Thymus (tissue), 11 donors: ENCODE data around the gene SLC18A2. TPM values are rescaled to one million over a fixed set of nuclear protein-coding genes. Genes with fewer than 3 reads are reported as not detected.

Source experiments
- DNase-seq, 9 donors: peaks; one replicate each; pipeline ENCODE4 v3.0.0-alpha.2; 2013; ENCODE audit warnings: low spot score in 9 of 9, low read depth in 6 of 9, missing footprints in 1 of 9
- H3K27ac ChIP-seq, 2 donors: one replicate each; pipeline ENCODE4 v1.5.1; 2013; ENCODE audit warnings: control low read depth in 1 of 2, low read depth in 1 of 2, low read length in 1 of 2, mild to moderate bottlenecking in 1 of 2, moderate library complexity in 1 of 2
- H3K27me3 ChIP-seq, 2 donors: one replicate each; pipeline ENCODE4 v1.5.1; 2013; ENCODE audit warnings: low read length in 1 of 2; ENCODE audit not compliant: control insufficient read depth in 2 of 2, insufficient read depth in 1 of 2
- H3K36me3 ChIP-seq, 2 donors: one replicate each; pipeline ENCODE4 v1.5.1; 2013; ENCODE audit warnings: low read length in 1 of 2, mild to moderate bottlenecking in 1 of 2, moderate library complexity in 1 of 2; ENCODE audit not compliant: control insufficient read depth in 2 of 2, insufficient read depth in 2 of 2
- H3K4me1 ChIP-seq, 2 donors: one replicate each; pipeline ENCODE4 v1.5.1; 2013; ENCODE audit warnings: low read length in 2 of 2; ENCODE audit not compliant: control insufficient read depth in 2 of 2, insufficient read depth in 2 of 2
- H3K4me3 ChIP-seq, 2 donors: one replicate each; pipeline ENCODE4 v1.5.1; 2013; ENCODE audit warnings: low read length in 2 of 2, control low read depth in 1 of 2, mild to moderate bottlenecking in 1 of 2
- H3K9me3 ChIP-seq, 2 donors: one replicate each; pipeline ENCODE4 v1.5.1; 2013; ENCODE audit warnings: low read length in 1 of 2, mild to moderate bottlenecking in 1 of 2; ENCODE audit not compliant: control insufficient read depth in 2 of 2, insufficient read depth in 1 of 2
- WGBS: extraction: QIAGEN DNeasy Blood & Tissue Kit; methylation state at CpG from one replicate; pipeline ENCODE4 v1.1.7; 2013; 5-methylcytosine and 5-hydroxymethylcytosine counted together
- polyA plus RNA-seq: library from polyadenylated mRNA; stranded (reverse); fragments of 200-250 nt; gene quantifications from one replicate; pipeline ENCODE4 v1.2.3, GENCODE V29; 2013
- total RNA-seq: library from RNA; stranded (reverse); fragments of 120-200 nt; gene quantifications from one replicate; pipeline ENCODE4 v1.2.4, GENCODE V29; 2013
- donor health status: healthy.

SLC18A2 gene
- total and polyA plus RNA-seq, 2 donors = 6.1 to 27.6 TPM

DNA sequence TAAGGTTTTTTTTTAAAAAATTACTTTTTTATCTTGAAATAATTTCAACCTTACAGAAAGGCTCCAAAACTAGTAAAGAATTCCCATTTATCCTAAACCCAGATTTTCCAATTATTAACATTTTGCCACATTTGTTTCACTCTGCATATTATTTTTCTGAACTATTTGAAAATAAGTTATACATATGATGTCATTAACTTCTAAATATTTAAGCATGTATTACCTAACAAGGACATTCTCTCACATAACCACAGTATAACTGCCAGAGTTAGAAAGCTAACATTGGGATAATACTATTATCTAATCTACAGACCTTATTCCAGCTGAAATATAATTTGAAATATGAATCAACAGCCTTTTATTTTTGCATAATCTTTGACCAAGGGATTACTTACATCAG lies 65.8 kb downstream of the SLC18A2 start:
- no peak overlapping the region for H3K27ac ChIP-seq
- no peak overlapping the region for H3K4me3 ChIP-seq
- H3K27me3 ChIP-seq = no peaks in the 10 kb centered on the region
- DNase-seq = no peak
- no peaks in the 10 kb centered on the region for H3K36me3 ChIP-seq
- peaks cover 2 to 8% of the 10 kb centered on the region in 2 donors for H3K9me3 ChIP-seq
- H3K4me1 ChIP-seq = peaks cover 0 to 4% of the 10 kb centered on the region in 2 donors

DNA sequence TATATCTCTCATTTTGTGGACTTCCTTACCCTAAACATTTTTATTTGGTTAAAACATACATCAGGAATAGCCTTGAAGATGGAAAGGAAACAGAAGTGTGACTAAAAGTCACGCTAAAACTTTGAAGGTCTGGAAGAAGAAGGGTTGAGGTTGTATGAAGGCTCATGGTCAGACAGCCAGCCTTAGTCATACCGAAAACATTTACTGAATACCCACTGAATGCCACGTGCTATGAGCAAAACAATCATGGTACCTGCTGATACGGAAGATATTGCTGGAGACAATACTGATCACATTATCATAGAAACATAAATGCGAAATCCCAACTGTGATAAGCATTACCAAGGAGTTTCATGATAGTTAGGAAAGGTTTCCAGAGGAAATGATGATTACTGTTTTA lies 70.3 kb downstream of the SLC18A2 start:
- no peaks in the 10 kb centered on the region for H3K9me3 ChIP-seq
- H3K27me3 ChIP-seq = no peaks in the 10 kb centered on the region
- 98% methylated on average over 5 of the region's 5 CpGs for WGBS
- no peaks in the 10 kb centered on the region for H3K36me3 ChIP-seq
- no peak for DNase-seq
- peaks cover 0 to 4% of the 10 kb centered on the region in 2 donors for H3K4me1 ChIP-seq
- no peak overlapping the region for H3K4me3 ChIP-seq
- H3K27ac ChIP-seq = no peak overlapping the region

- no peaks in the 10 kb centered on the region for H3K27me3 ChIP-seq
- H3K4me3 ChIP-seq = no peak overlapping the region
- DNase-seq = no peak
- no peaks in the 10 kb centered on the region for H3K9me3 ChIP-seq
- peaks cover 0 to 4% of the 10 kb centered on the region in 2 donors for H3K4me1 ChIP-seq
- WGBS = 98% methylated on average over 4 of the region's 4 CpGs
- no peaks in the 10 kb centered on the region for H3K36me3 ChIP-seq
- no peak overlapping the region for H3K27ac ChIP-seq
These were observed 71.5 kb downstream of the SLC18A2 start for GRCh38 chr10:117312430-117312829.

GRCh38 chr10:117313641-117314040 lies 72.7 kb downstream of the SLC18A2 start:
- WGBS = 98% methylated on average over 1 of the region's 1 CpG
- H3K4me3 ChIP-seq = no peak overlapping the region
- peaks cover 0 to 4% of the 10 kb centered on the region in 2 donors for H3K4me1 ChIP-seq
- H3K9me3 ChIP-seq = no peaks in the 10 kb centered on the region
- no peak for DNase-seq
- H3K27me3 ChIP-seq = no peaks in the 10 kb centered on the region
- no peaks in the 10 kb centered on the region for H3K36me3 ChIP-seq
- H3K27ac ChIP-seq = no peak overlapping the region

DNA sequence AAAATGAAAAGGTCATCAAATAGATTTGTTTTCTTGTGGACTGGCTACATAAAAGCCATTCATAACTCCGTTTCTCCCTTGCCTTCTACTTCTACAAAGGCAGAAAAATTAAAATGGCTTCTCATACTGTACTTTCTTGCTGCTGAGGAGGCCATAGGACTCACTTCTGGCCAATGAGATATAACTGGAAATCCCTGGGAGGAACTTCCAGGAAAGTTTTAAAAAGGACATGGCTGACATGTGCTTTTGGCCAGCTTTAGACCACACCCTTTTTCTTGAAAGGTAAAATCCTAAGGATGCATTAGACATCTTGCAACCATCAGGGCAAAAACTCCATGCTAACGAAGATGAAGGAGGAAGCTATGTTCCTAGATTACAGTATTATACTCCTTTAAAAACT lies 75.8 kb downstream of the SLC18A2 start:
- Histone ChIP-seq H3K27me3 (no peaks in the 10 kb centered on the region), H3K9me3 (no peaks in the 10 kb centered on the region), H3K4me1 (no peaks in the 10 kb centered on the region), H3K27ac (no peak overlapping the region), H3K4me3 (no peak overlapping the region), H3K36me3 (no peaks in the 10 kb centered on the region)
- WGBS = 99% methylated on average over 2 of the region's 2 CpGs
- no peak for DNase-seq

DNA sequence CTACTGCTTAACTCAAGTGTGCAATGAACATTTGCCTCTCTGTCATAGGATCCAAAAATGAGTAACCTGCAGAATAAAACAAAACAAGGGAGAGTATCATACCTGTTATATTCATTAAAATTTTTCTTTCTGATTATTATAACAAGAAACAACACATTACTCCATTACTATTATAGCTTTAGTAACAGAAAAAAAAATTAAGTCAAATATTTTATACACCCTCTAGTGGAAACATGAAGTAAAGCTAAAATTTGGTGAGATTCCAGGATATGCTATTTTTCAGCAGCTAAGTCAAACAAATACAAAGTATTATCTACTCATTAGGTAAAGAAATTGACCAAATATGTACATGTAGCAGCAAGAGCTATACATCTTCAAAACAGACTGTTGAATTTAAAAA lies 78.0 kb downstream of the SLC18A2 start:
- Histone ChIP-seq H3K27me3 (no peaks in the 10 kb centered on the region), H3K36me3 (no peaks in the 10 kb centered on the region), H3K9me3 (no peaks in the 10 kb centered on the region), H3K4me1 (no peaks in the 10 kb centered on the region), H3K4me3 (no peak overlapping the region), H3K27ac (no peak overlapping the region)
- DNase-seq = peak in 1 of 9 donors; percentile 25

- 82% methylated on average over 1 of the region's 1 CpG for WGBS
- peak in 8 of 9 donors; percentile 18 to 72 (median 35) for DNase-seq
- no peaks in the 10 kb centered on the region for H3K9me3 ChIP-seq
These were observed 79.2 kb downstream of the SLC18A2 start for GRCh38 chr10:117320050-117320665.

GRCh38 chr10:117322260-117322659 lies 81.3 kb downstream of the SLC18A2 start:
- no peak for DNase-seq
- no peaks in the 10 kb centered on the region for H3K4me1 ChIP-seq
- no peak overlapping the region for H3K4me3 ChIP-seq
- no peaks in the 10 kb centered on the region for H3K9me3 ChIP-seq
- 68% methylated on average over 4 of the region's 4 CpGs for WGBS
- H3K27me3 ChIP-seq = no peaks in the 10 kb centered on the region
- no peaks in the 10 kb centered on the region for H3K36me3 ChIP-seq
- H3K27ac ChIP-seq = no peak overlapping the region

More at GRCh38 chr10:117320050-117320665, 79.2 kb downstream of the SLC18A2 start:
- no peaks in the 10 kb centered on the region for H3K27me3 ChIP-seq
- H3K27ac ChIP-seq = no peak overlapping the region
- no peak overlapping the region for H3K4me3 ChIP-seq
- no peaks in the 10 kb centered on the region for H3K36me3 ChIP-seq
- H3K4me1 ChIP-seq = no peaks in the 10 kb centered on the region

DNA sequence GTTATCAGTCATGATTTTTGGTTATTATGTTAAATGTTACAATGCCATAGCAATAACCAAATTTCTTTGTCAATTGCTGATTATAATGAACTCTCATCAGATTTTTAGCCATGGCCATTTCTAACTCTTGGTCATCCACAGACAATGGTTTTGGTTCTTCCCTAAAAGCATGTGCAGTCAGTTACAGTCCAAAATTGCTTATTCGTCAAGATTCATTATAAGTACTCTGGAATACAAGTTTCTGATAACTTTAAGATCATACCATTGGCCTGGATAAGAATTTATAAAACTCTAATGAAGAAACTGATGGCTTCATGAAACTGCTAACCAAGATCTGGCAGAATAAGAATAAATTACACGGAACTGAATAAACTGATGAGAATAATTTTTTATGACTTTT lies 83.5 kb downstream of the SLC18A2 start:
- no peak overlapping the region for H3K4me3 ChIP-seq
- H3K9me3 ChIP-seq = no peaks in the 10 kb centered on the region
- WGBS = 97% methylated on average over 2 of the region's 2 CpGs
- no peaks in the 10 kb centered on the region for H3K4me1 ChIP-seq
- H3K27me3 ChIP-seq = no peaks in the 10 kb centered on the region
- no peaks in the 10 kb centered on the region for H3K36me3 ChIP-seq
- no peak overlapping the region for H3K27ac ChIP-seq
- no peak for DNase-seq

- no peaks in the 10 kb centered on the region for H3K36me3 ChIP-seq
- DNase-seq = no peak
- H3K4me1 ChIP-seq = no peaks in the 10 kb centered on the region
- no peak overlapping the region for H3K4me3 ChIP-seq
- H3K9me3 ChIP-seq = no peaks in the 10 kb centered on the region
- H3K27me3 ChIP-seq = no peaks in the 10 kb centered on the region
- no peak overlapping the region for H3K27ac ChIP-seq
These were observed 86.3 kb downstream of the SLC18A2 start for GRCh38 chr10:117327262-117327661.
